Measurements from ENCODE around the gene CENPP.

Gene CENPP

DNA sequence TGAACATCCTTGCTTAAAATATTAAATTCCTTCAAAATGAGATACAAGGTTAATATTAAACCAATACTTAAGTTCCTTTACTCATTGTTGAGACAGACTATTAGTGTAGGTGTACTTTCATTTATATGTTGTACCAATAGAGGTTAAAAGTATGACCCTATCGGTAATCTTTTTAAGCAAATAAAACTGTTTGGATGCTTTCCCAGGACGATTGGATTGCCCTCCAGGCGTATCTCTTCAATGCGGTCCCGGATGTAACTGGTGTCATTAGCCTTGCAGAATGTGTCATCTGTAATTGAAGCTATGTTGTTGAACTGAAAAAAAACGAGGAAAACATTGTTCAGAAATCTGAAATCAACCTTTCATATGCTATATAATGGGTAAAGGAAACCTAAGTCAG is 59.7 kb downstream of the CENPP start:
- DNase-seq (ENCODE audit: extremely low spot score), result no peak
- ChIA-PET CTCF (no interaction called here), POLR2A (no interaction called here)
- TF ChIP-seq ZNF384 (IDR thresholded peaks at IDR 0.05) (no peak), SP1 (IDR thresholded peaks at IDR 0.05) (no peak), L3MBTL2 (conservative IDR thresholded peaks at IDR 0.05) (no peak), ARNT (IDR thresholded peaks at IDR 0.05) (no peak), NFRKB (IDR thresholded peaks at IDR 0.05) (no peak), FOXK2 (IDR thresholded peaks at IDR 0.05) (no peak), FOXA1 (IDR thresholded peaks at IDR 0.05) (no peak), TARDBP (IDR thresholded peaks at IDR 0.05) (no peak), BHLHE40 (IDR thresholded peaks at IDR 0.05; ENCODE audit: borderline replicate concordance) (no peak), HDGF (IDR thresholded peaks at IDR 0.05; ENCODE audit: borderline replicate concordance) (no peak), CTBP1 (IDR thresholded peaks at IDR 0.05; ENCODE audit: borderline replicate concordance) (no peak), SUZ12 (IDR thresholded peaks at IDR 0.05) (no peak), LEF1 (IDR thresholded peaks at IDR 0.05; ENCODE audit: borderline replicate concordance) (no peak), FOXM1 (IDR thresholded peaks at IDR 0.05; ENCODE audit: borderline replicate concordance) (no peak)
- TF ChIP-seq, protein P1, sequence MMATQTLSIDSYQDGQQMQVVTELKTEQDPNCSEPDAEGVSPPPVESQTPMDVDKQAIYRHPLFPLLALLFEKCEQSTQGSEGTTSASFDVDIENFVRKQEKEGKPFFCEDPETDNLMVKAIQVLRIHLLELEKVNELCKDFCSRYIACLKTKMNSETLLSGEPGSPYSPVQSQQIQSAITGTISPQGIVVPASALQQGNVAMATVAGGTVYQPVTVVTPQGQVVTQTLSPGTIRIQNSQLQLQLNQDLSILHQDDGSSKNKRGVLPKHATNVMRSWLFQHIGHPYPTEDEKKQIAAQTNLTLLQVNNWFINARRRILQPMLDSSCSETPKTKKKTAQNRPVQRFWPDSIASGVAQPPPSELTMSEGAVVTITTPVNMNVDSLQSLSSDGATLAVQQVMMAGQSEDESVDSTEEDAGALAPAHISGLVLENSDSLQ (IDR thresholded peaks at IDR 0.05), result no peak

DNA sequence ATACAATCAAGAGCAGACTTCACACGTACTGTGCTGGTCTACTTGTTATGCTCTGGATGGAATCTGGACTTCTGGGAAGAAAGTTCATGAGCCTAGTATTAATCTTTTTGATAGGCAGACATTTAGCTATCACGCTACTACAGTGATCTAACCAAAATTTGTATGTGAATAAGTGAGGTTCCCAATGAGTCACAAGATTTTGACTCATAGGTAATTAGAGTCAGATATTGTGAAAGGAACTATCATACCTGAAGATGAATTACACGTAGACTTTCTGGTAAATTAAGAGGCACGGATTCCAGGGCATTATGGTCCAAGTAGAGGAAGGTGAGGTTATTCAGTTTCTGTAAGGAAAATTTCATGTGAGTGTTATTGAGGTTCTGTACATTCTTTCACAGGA is 60.2 kb downstream of the CENPP start:
- CTCF ChIA-PET, result no interaction called here
- POLR2A ChIA-PET, result no interaction called here
- no peak for DNase-seq (ENCODE audit: extremely low spot score)
- TF ChIP-seq ARNT (IDR thresholded peaks at IDR 0.05) (no peak), ZNF384 (IDR thresholded peaks at IDR 0.05) (no peak), ELF4 (IDR thresholded peaks at IDR 0.05) (no peak), CTBP1 (IDR thresholded peaks at IDR 0.05; ENCODE audit: borderline replicate concordance) (no peak), SUZ12 (IDR thresholded peaks at IDR 0.05) (no peak), FOXM1 (IDR thresholded peaks at IDR 0.05; ENCODE audit: borderline replicate concordance) (no peak)
- TF ChIP-seq, protein P1 (IDR thresholded peaks at IDR 0.05), result no peak

DNA sequence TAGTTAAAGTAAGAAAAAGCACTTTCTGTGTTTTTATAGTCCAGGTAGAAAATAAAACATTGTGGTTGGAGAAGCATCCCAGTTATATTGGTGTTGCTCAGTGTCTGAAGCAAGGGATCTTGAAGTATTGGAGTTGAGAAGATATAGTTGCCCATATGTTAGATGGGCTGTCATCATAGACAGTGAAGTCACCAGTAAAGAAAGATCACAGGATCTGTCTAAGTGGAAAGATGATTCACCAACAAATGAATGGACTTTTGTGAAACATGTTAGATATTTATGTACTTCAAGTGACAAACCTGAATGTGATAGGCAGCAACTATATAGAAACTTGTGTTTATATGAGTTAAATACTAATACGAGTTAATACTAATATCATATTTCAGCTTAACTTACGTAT is 66.9 kb downstream of the CENPP start:
- POLR2A ChIA-PET, result no interaction called here
- CTCF ChIA-PET, result interaction anchor here (0.6 kb wide), 1 partner anchor 555 kb away, joined by 4 read pairs; no protein-coding TSS in a partner anchor
- no peak for TF ChIP-seq SP1 (IDR thresholded peaks at IDR 0.05)
- no peak for TF ChIP-seq TARDBP (IDR thresholded peaks at IDR 0.05)
- no peak for TF ChIP-seq FOXM1 (IDR thresholded peaks at IDR 0.05; ENCODE audit: borderline replicate concordance)
- no peak for TF ChIP-seq ARNT (IDR thresholded peaks at IDR 0.05)
- DNase-seq (ENCODE audit: extremely low spot score), result no peak

DNA sequence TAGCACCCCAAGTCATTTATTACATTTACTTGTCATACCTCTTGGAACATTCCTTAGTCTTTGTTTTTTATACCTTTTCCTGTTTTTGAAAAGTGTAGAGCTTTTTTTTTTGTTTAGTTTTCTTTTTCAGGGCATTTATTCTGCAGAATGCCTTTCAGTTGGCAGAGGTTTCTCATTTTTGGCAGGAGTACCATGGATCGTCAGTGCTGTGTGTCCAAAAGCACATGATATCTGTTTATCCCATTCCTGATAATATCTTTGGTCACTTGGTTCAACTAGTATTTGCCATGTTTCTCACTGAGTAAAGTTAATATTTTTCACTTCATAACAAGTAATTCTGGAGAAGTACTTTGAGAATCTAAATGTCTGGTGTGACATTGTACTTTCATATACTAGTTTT is 67.9 kb downstream of the CENPP start:
- CTCF ChIA-PET, result no interaction called here
- TF ChIP-seq ELF4 (IDR thresholded peaks at IDR 0.05) (no peak), CTBP1 (IDR thresholded peaks at IDR 0.05; ENCODE audit: borderline replicate concordance) (no peak), FOXM1 (IDR thresholded peaks at IDR 0.05; ENCODE audit: borderline replicate concordance) (no peak), ZNF384 (IDR thresholded peaks at IDR 0.05) (no peak), NFRKB (IDR thresholded peaks at IDR 0.05) (no peak)
- TF ChIP-seq, protein P1 (IDR thresholded peaks at IDR 0.05), result no peak
- DNase-seq (ENCODE audit: extremely low spot score), result no peak
- POLR2A ChIA-PET, result no interaction called here

DNA sequence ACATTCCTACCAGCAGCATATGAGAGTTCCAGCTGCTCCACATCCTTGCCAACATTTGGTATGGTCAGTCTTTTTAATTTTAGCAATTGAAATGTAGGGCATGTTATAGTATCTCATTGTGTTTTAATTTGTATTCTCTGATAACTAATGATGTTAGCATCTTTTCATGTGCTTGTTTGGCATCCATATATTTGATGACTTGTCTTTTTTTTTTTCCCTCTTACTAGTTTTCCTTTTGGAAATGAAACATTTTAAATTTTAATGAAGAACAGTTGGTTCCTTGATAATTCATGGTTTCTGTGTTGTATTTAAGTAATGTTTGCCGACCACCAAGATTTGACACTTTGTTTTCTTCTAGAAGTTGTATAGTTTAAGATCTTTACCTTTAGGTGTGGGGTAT is 69.9 kb downstream of the CENPP start:
- POLR2A ChIA-PET, result no interaction called here
- CTCF ChIA-PET, result no interaction called here
- no peak for DNase-seq (ENCODE audit: extremely low spot score)
- TF ChIP-seq ELF4 (IDR thresholded peaks at IDR 0.05), result no peak
- TF ChIP-seq, protein P1 (IDR thresholded peaks at IDR 0.05), result no peak

DNA sequence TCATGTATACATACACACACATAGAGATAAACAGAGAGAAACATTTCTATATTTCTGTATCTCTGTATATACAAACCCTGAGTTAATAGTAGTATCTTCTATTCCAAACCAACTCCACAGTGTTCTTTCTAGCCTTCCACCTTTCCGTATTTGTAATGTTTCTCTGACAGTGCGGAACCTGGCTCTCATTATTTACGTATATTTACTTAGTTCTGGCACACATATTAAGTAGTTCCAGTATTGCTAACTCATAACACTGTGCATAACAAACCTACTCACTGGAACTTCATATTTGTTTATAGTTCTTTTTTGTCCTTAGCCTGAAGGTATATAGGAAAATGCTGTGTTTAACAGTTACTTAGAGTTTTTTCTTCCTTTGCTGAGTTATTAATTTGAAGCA is 72.1 kb downstream of the CENPP start:
- no peak for DNase-seq (ENCODE audit: extremely low spot score)
- ChIA-PET POLR2A (no interaction called here), CTCF (no interaction called here)
- TF ChIP-seq FOXM1 (IDR thresholded peaks at IDR 0.05; ENCODE audit: borderline replicate concordance) (no peak), SUZ12 (IDR thresholded peaks at IDR 0.05) (no peak), HDGF (IDR thresholded peaks at IDR 0.05; ENCODE audit: borderline replicate concordance) (no peak), FOXA1 (IDR thresholded peaks at IDR 0.05) (no peak), BHLHE40 (IDR thresholded peaks at IDR 0.05; ENCODE audit: borderline replicate concordance) (no peak)

DNA sequence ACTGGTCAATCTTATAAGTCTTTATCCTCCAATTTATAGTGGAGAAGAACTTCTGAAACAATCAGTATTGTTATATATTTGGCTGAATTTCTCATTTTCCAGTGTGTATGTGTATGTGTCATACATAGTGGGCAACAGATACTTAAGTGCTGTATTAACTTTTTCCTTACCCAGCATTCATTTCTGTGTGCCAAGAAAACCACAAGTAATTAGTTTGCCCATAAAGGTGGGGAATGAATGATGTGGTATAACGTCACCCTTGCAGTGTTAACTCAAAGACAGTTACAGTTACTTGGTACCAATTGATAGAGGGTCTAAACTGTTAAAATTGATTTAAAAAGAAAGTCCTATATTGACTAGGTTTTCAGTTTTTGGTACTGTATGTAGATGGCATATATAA is 76.6 kb downstream of the CENPP start:
- CTCF ChIA-PET, result no interaction called here
- TF ChIP-seq SP1 (IDR thresholded peaks at IDR 0.05) (no peak), SUZ12 (IDR thresholded peaks at IDR 0.05) (no peak), FOXA1 (IDR thresholded peaks at IDR 0.05) (no peak), FOXM1 (IDR thresholded peaks at IDR 0.05; ENCODE audit: borderline replicate concordance) (no peak), L3MBTL2 (conservative IDR thresholded peaks at IDR 0.05) (no peak), CTBP1 (IDR thresholded peaks at IDR 0.05; ENCODE audit: borderline replicate concordance) (no peak), ZNF384 (IDR thresholded peaks at IDR 0.05) (no peak), ARNT (IDR thresholded peaks at IDR 0.05) (no peak), LEF1 (IDR thresholded peaks at IDR 0.05; ENCODE audit: borderline replicate concordance) (no peak), BHLHE40 (IDR thresholded peaks at IDR 0.05; ENCODE audit: borderline replicate concordance) (no peak), HDGF (IDR thresholded peaks at IDR 0.05; ENCODE audit: borderline replicate concordance) (no peak), FOXK2 (IDR thresholded peaks at IDR 0.05) (no peak)
- TF ChIP-seq, protein P1 (IDR thresholded peaks at IDR 0.05), result no peak
- POLR2A ChIA-PET, result no interaction called here
- DNase-seq (ENCODE audit: extremely low spot score), result no peak
